WI38 (cell line): ENCODE data around the gene NTN5.

ENCODE experiments used
- H3K4me3 ChIP-seq: 2 replicates; pipeline ENCODE4 v1.5.1; 2011; ENCODE audit warnings: low read depth, mild to moderate bottlenecking, control low read depth, low read length
- CTCF ChIP-seq: IDR thresholded peaks from 2 replicates; pipeline ENCODE4 v1.5.1; 2012; ENCODE audit warnings: low read depth, mild to moderate bottlenecking, control low read depth, low read length

The NTN5 gene

GRCh38 chr19:48638831-48639381 is 33.9 kb downstream of the NTN5 start:
- TF ChIP-seq CTCF: no peak
- no peak overlapping the region for H3K4me3 ChIP-seq

- peak overlapping the region; percentile 59 for H3K4me3 ChIP-seq
- no peak for TF ChIP-seq CTCF
Observed at GRCh38 chr19:48637948-48638830, 34.6 kb downstream of the NTN5 start.

GRCh38 chr19:48637449-48637947 is 35.3 kb downstream of the NTN5 start:
- TF ChIP-seq CTCF: no peak
- H3K4me3 ChIP-seq: peak overlapping the region; percentile 59

GRCh38 chr19:48636859-48637448 is 35.9 kb downstream of the NTN5 start, which contains the start of gene DBP:
Gene DBP (minus strand): TSS chr19:48637379. CDS start chr19:48636994, 385 bp downstream.
- TF ChIP-seq CTCF: 0 out of 2 replicates have a peak, but pooled peaks have one; percentile 14
- peak within 1 kb of the TSS; percentile 59 for H3K4me3 ChIP-seq

- H3K4me3 ChIP-seq: peak overlapping the region; percentile 58
- no peak for TF ChIP-seq CTCF
Observed at GRCh38 chr19:48635966-48636858, 36.6 kb downstream of the NTN5 start.

GRCh38 chr19:48635263-48635965 is 37.4 kb downstream of the NTN5 start:
- peak overlapping the region; percentile 58 for H3K4me3 ChIP-seq
- TF ChIP-seq CTCF: no peak
